Progenitor cell of endocrine pancreas (in vitro differentiated cells): ENCODE measurements around the gene SLC35G3. TPM values are rescaled to one million over a fixed set of nuclear protein-coding genes. Genes with fewer than 3 reads are reported as not detected.

Experiments used
- DNase-seq: peaks from one replicate; pipeline ENCODE4 v3.0.0; 2021; ENCODE audit warnings: low spot score; ENCODE audit not compliant: unreplicated experiment
- H3K27ac Mint-ChIP-seq: 2 replicates; pipeline ENCODE4 v1.8.0; 2021; ENCODE audit warnings: mild to moderate bottlenecking, moderate library complexity, mixed read lengths
- H3K27me3 Mint-ChIP-seq: 2 replicates; pipeline ENCODE4 v1.8.0; 2021; ENCODE audit warnings: mixed read lengths
- H3K36me3 Mint-ChIP-seq: 2 replicates; pipeline ENCODE4 v1.8.0; 2022; ENCODE audit warnings: mixed read lengths; ENCODE audit not compliant: insufficient read depth
- H3K4me1 Mint-ChIP-seq: 2 replicates; pipeline ENCODE4 v1.8.0; 2021; ENCODE audit warnings: low read depth, mixed read lengths
- H3K4me3 Mint-ChIP-seq: 2 replicates; pipeline ENCODE4 v1.8.0; 2021; ENCODE audit warnings: low read depth, mild to moderate bottlenecking, moderate library complexity, mixed read lengths
- H3K9me3 Mint-ChIP-seq: 2 replicates; pipeline ENCODE4 v1.8.0; 2021; ENCODE audit warnings: low read depth, mixed read lengths
- total RNA-seq: library from RNA; stranded (reverse); gene quantifications from 2 replicates; pipeline ENCODE4 v1.2.1, GENCODE V29; 2021
- TF ChIP-seq, protein P1 (sequence below): fragments of 200-600 bp; sonication (generic); IDR thresholded peaks from one replicate; pipeline ENCODE4 v1.5.0; 2021; ENCODE audit warnings: antibody characterized with exemption, mild to moderate bottlenecking; ENCODE audit not compliant: unreplicated experiment

Gene SLC35G3
- total RNA-seq, 1 donor from 2014 or later = not detected

GRCh38 chr17:35166526-35166925 lies 27.7 kb downstream of the SLC35G3 start:
- Mint-ChIP-seq H3K36me3 (no peaks in the 10 kb centered on the region), H3K9me3 (no peaks in the 10 kb centered on the region), H3K4me1 (no peaks in the 10 kb centered on the region), H3K27ac (no peak overlapping the region), H3K4me3 (no peak overlapping the region), H3K27me3 (peaks cover 5% of the 10 kb centered on the region)
- TF ChIP-seq, protein P1, sequence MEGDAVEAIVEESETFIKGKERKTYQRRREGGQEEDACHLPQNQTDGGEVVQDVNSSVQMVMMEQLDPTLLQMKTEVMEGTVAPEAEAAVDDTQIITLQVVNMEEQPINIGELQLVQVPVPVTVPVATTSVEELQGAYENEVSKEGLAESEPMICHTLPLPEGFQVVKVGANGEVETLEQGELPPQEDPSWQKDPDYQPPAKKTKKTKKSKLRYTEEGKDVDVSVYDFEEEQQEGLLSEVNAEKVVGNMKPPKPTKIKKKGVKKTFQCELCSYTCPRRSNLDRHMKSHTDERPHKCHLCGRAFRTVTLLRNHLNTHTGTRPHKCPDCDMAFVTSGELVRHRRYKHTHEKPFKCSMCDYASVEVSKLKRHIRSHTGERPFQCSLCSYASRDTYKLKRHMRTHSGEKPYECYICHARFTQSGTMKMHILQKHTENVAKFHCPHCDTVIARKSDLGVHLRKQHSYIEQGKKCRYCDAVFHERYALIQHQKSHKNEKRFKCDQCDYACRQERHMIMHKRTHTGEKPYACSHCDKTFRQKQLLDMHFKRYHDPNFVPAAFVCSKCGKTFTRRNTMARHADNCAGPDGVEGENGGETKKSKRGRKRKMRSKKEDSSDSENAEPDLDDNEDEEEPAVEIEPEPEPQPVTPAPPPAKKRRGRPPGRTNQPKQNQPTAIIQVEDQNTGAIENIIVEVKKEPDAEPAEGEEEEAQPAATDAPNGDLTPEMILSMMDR = no peak
- DNase-seq = no peak

DNA sequence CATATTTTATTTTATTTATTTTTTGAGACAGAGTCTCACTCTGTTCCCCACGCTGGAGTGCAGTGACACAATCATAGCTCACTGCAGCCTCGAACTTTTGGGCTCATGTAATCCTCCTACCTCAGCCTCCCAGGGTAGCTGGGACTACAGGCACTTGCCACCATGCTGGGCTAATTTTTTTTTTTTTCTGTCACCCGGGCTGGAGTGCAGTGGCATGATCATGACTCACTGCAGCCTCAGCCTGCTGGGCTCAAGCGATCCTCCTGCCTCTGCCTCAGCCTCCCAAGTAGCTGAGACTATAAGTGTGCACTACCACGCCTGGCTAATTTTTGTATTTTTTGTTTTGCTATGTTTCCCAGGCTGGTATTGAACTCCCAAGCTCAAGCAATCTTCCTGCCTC lies 29.5 kb downstream of the SLC35G3 start:
- DNase-seq = no peak
- TF ChIP-seq, protein P1 = no peak
- Mint-ChIP-seq H3K27me3 (peaks cover 11% of the 10 kb centered on the region), H3K27ac (no peak overlapping the region), H3K4me3 (no peak overlapping the region), H3K36me3 (no peaks in the 10 kb centered on the region), H3K9me3 (no peaks in the 10 kb centered on the region), H3K4me1 (peaks cover 2% of the 10 kb centered on the region)

DNA sequence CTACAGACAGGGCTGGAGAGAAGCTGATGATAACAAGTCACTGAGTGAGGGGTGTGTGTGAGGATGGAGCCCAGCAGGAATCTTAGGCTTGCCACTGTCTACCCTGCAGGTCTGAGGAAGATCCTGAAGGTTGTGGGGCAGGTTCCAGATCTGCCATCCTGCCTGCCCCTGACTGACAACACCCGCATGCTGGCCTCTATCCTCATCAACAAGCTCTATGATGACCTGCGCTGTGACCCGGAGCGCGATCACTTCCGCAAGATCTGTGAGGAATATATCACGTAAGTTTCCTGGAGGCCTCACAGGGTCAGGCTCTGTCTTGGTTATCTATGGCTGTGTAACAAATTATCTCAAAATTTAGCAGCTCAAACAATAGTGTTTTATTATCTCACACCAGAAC lies 30.3 kb downstream of the SLC35G3 start:
- Mint-ChIP-seq H3K4me1 (peaks cover 2% of the 10 kb centered on the region), H3K4me3 (no peak overlapping the region), H3K27me3 (peaks cover 11% of the 10 kb centered on the region), H3K9me3 (no peaks in the 10 kb centered on the region), H3K36me3 (no peaks in the 10 kb centered on the region), H3K27ac (no peak overlapping the region)
- DNase-seq = no peak
- TF ChIP-seq, protein P1 = no peak

DNA sequence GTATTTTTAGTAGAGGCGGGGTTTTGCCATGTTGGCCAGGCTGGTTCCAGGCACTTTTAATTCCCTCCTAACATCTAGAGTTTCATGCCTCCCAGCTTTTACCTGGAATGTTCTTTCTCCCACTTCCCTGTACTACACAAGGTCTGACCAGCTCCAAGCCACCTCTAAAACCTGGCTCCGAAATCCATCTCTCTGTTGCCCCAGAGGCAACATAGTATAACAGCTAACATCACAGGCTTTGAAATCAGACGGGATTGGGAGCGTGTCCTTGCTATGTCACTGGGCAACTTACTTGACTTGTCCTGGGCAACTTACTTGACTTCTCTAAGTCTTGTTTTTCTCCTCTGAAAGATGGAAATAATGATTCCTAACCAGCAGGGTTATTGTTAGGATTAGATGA lies 31.4 kb downstream of the SLC35G3 start:
- H3K4me3 Mint-ChIP-seq = no peak overlapping the region
- no peaks in the 10 kb centered on the region for H3K36me3 Mint-ChIP-seq
- no peak for DNase-seq
- TF ChIP-seq, protein P1 = no peak
- H3K27me3 Mint-ChIP-seq = peaks cover 11% of the 10 kb centered on the region
- H3K4me1 Mint-ChIP-seq = peaks cover 2% of the 10 kb centered on the region
- H3K9me3 Mint-ChIP-seq = no peaks in the 10 kb centered on the region
- no peak overlapping the region for H3K27ac Mint-ChIP-seq

GRCh38 chr17:35161281-35161761 lies 32.9 kb downstream of the SLC35G3 start:
- TF ChIP-seq, protein P1 = no peak
- Mint-ChIP-seq H3K9me3 (no peaks in the 10 kb centered on the region), H3K36me3 (no peaks in the 10 kb centered on the region), H3K4me3 (no peak overlapping the region), H3K4me1 (peaks cover 2% of the 10 kb centered on the region), H3K27me3 (peaks cover 11% of the 10 kb centered on the region), H3K27ac (no peak overlapping the region)
- no peak for DNase-seq
